A549 (cell line): ENCODE results near the gene WDR70. TPM values are rescaled to one million over a fixed set of nuclear protein-coding genes. Genes with fewer than 3 reads are reported as not detected.

Experiments
- ATAC-seq, 2 experiments: fragments of 200-7000 bp in 1 of 2; fragments of >200 bp in 1 of 2; cut with Nextera tagmentation in 1 of 2; cut with Tn5 transposase in 1 of 2; 3 replicates each; pipeline versions ENCODE4 v1.8.0 to v1.9.1; 2018 to 2020; ENCODE audit warnings: mild to moderate bottlenecking in 1 of 2, moderate library complexity in 1 of 2
- CTCF ChIA-PET: fragments of 300-600 bp; sonication (Branson Sonifier 250); formaldehyde crosslinking; extraction: SDS; loops from one replicate; lab custom pipeline; 2021; ENCODE audit warnings: antibody characterized with exemption, inconsistent platforms; lab: Yijun Ruan, JAX
- POLR2A ChIA-PET: fragments of 350-600 bp; formaldehyde crosslinking; extraction: SDS; loops from one replicate; lab custom pipeline; 2021; ENCODE audit warnings: antibody characterized with exemption, inconsistent platforms; lab: Yijun Ruan, JAX
- DNase-seq, 2 experiments: peaks; one replicate each; pipeline versions ENCODE4 v3.0.0 to v3.0.0-alpha.2; 2011 to 2016; ENCODE audit warnings: low read depth in 1 of 2, low spot score in 1 of 2
- FAIRE-seq: peaks from 2 replicates; lab custom pipeline; 2011; peaks lifted over from hg19 to GRCh38; lab: Jason Lieb, UNC
- H3K27ac ChIP-seq, 2 experiments: fragments of >200 bp; sonication (Bioruptor Twin); formaldehyde crosslinking; 3 replicates each; pipeline ENCODE4 v1.5.1; 2016 to 2017
- H3K4me1 ChIP-seq: fragments of >200 bp; sonication (Bioruptor Twin); formaldehyde crosslinking; 3 replicates; pipeline ENCODE4 v1.6.1; 2016
- H3K4me2 ChIP-seq: fragments of >200 bp; sonication (Bioruptor Twin); formaldehyde crosslinking; 3 replicates; pipeline ENCODE4 v1.6.1; 2016
- H3K4me3 ChIP-seq: fragments of >200 bp; sonication (Bioruptor Twin); formaldehyde crosslinking; 3 replicates; pipeline ENCODE4 v1.5.1; 2016
- H3K9me3 ChIP-seq: fragments of >200 bp; sonication (Bioruptor Twin); formaldehyde crosslinking; 3 replicates; pipeline ENCODE4 v1.6.1; 2016
- ATOH8 ChIP-seq: fragments of 250-450 bp; sonication (Bioruptor Pico); IDR thresholded peaks from 2 replicates; pipeline ENCODE4 v1.5.0; 2020; ENCODE audit warnings: low read depth, mild to moderate bottlenecking, moderate library complexity
- BHLHE40 ChIP-seq: IDR thresholded peaks from 2 replicates; pipeline ENCODE4 v1.6.1; 2012; ENCODE audit warnings: low read depth, low read length, inconsistent platforms
- CEBPB ChIP-seq, 2 experiments: fragments of >200 bp in 1 of 2; sonication (Bioruptor Twin) in 1 of 2; formaldehyde crosslinking in 1 of 2; IDR thresholded peaks; 2 replicates each; pipeline ENCODE4 v1.6.1; 2012 to 2016
- CHD2 ChIP-seq: fragments of 150-350 bp; IDR thresholded peaks from 2 replicates; pipeline ENCODE4 v1.6.1; 2014; ENCODE audit warnings: low read length; ENCODE audit not compliant: partially characterized antibody
- CHD4 ChIP-seq: fragments of 200-600 bp; sonication (generic); IDR thresholded peaks from 2 replicates; pipeline ENCODE4 v1.6.1; 2016; ENCODE audit warnings: antibody characterized with exemption, mild to moderate bottlenecking, borderline replicate concordance
- E2F6 ChIP-seq: IDR thresholded peaks from 2 replicates; pipeline ENCODE4 v1.6.1; 2012; ENCODE audit warnings: low read depth, borderline replicate concordance
- EP300 ChIP-seq, 2 experiments: fragments of >200 bp; sonication (Bioruptor Twin); formaldehyde crosslinking; IDR thresholded peaks; 2 replicates in 1 of 2; 3 replicates in 1 of 2; pipeline ENCODE4 v1.6.1; 2016 to 2017
- ESRRA ChIP-seq: fragments of 150-350 bp; IDR thresholded peaks from 2 replicates; pipeline ENCODE4 v1.6.1; 2014; ENCODE audit warnings: mild to moderate bottlenecking, low read length, borderline replicate concordance
- FOSB ChIP-seq: fragments of 250-450 bp; sonication (Bioruptor Pico); IDR thresholded peaks from 2 replicates; pipeline ENCODE4 v1.5.0; 2020; ENCODE audit warnings: mild to moderate bottlenecking, moderate library complexity
- HOXA7 ChIP-seq: fragments of 250-450 bp; sonication (Bioruptor Pico); IDR thresholded peaks from 2 replicates; pipeline ENCODE4 v1.5.0; 2020; ENCODE audit warnings: mild to moderate bottlenecking, moderate library complexity
- HOXB13 ChIP-seq: fragments of 250-450 bp; sonication (Bioruptor Pico); IDR thresholded peaks from 2 replicates; pipeline ENCODE4 v1.5.0; 2020; ENCODE audit warnings: low read depth, mild to moderate bottlenecking, moderate library complexity
- HOXB5 ChIP-seq: fragments of 250-450 bp; sonication (Bioruptor Pico); IDR thresholded peaks from 2 replicates; pipeline ENCODE4 v1.5.0; 2020; ENCODE audit warnings: mild to moderate bottlenecking, moderate library complexity
- JUN ChIP-seq, 2 experiments: fragments of >200 bp; sonication (Bioruptor Twin); formaldehyde crosslinking; IDR thresholded peaks; 2 replicates in 1 of 2; 3 replicates in 1 of 2; pipeline ENCODE4 v1.6.1; 2016 to 2017
- MAFK ChIP-seq: fragments of 450-650 bp; IDR thresholded peaks from 2 replicates; pipeline ENCODE4 v1.6.1; 2014; ENCODE audit not compliant: partially characterized antibody
- MAZ ChIP-seq: fragments of 150-350 bp; IDR thresholded peaks from 2 replicates; pipeline ENCODE4 v1.6.1; 2014; ENCODE audit warnings: antibody characterized with exemption, low read depth, low read length, borderline replicate concordance
- MYC ChIP-seq: IDR thresholded peaks from 2 replicates; pipeline ENCODE4 v1.6.1; 2012; ENCODE audit warnings: mild to moderate bottlenecking, inconsistent platforms, low read length, improper control_type of control experiment, borderline replicate concordance
- NFE2L2 ChIP-seq: fragments of 150-350 bp; conservative IDR thresholded peaks from 2 replicates; pipeline ENCODE4 v1.6.1; 2014; ENCODE audit warnings: low read length
- NR3C1 ChIP-seq: fragments of >200 bp; sonication (Bioruptor Twin); formaldehyde crosslinking; IDR thresholded peaks from 3 replicates; pipeline ENCODE4 v1.6.1; 2017
- PBX3 ChIP-seq: IDR thresholded peaks from 2 replicates; pipeline ENCODE4 v1.6.1; 2012
- PHF8 ChIP-seq: fragments of 200-600 bp; sonication (generic); IDR thresholded peaks from 2 replicates; pipeline ENCODE4 v1.6.1; 2016; ENCODE audit warnings: low read depth, mild to moderate bottlenecking, antibody characterized with exemption, moderate library complexity, borderline replicate concordance
- RAD21 ChIP-seq, 2 experiments: fragments of >200 bp in 1 of 2; sonication (Bioruptor Twin) in 1 of 2; formaldehyde crosslinking in 1 of 2; IDR thresholded peaks in 1 of 2; conservative IDR thresholded peaks in 1 of 2; 2 replicates in 1 of 2; 3 replicates in 1 of 2; pipeline ENCODE4 v1.6.1; 2012 to 2018; ENCODE audit warnings: inconsistent platforms in 1 of 2
- RARB ChIP-seq: fragments of 250-450 bp; sonication (Bioruptor Pico); IDR thresholded peaks from 2 replicates; pipeline ENCODE4 v1.8.0; 2021; ENCODE audit warnings: mild to moderate bottlenecking, moderate library complexity
- RCOR1 ChIP-seq: fragments of 150-350 bp; IDR thresholded peaks from 2 replicates; pipeline ENCODE4 v1.6.1; 2014; ENCODE audit warnings: antibody characterized with exemption, low read length, low read depth
- RNF2 ChIP-seq: fragments of 200-600 bp; sonication (generic); IDR thresholded peaks from 2 replicates; pipeline ENCODE4 v1.6.1; 2016; ENCODE audit warnings: low read depth, mild to moderate bottlenecking, antibody characterized with exemption, moderate library complexity, borderline replicate concordance
- TFCP2L1 ChIP-seq: fragments of 250-450 bp; sonication (Bioruptor Pico); IDR thresholded peaks from 2 replicates; pipeline ENCODE4 v1.5.0; 2021; ENCODE audit warnings: mild to moderate bottlenecking
- TP53 ChIP-seq: fragments of 250-450 bp; sonication (Bioruptor Pico); IDR thresholded peaks from 2 replicates; pipeline ENCODE4 v1.5.0; 2021; ENCODE audit warnings: mild to moderate bottlenecking, moderate library complexity
- USF2 ChIP-seq: fragments of 450-650 bp; IDR thresholded peaks from 2 replicates; pipeline ENCODE4 v1.6.1; 2014; ENCODE audit warnings: antibody characterized with exemption
- ZC3H11A ChIP-seq: fragments of 450-650 bp; IDR thresholded peaks from 2 replicates; pipeline ENCODE4 v1.6.1; 2014; ENCODE audit warnings: antibody characterized with exemption, mild to moderate bottlenecking
- ZNF302 ChIP-seq: fragments of 250-450 bp; sonication (Bioruptor Pico); IDR thresholded peaks from 2 replicates; pipeline ENCODE4 v1.9.0; 2021; ENCODE audit warnings: inconsistent platforms, mild to moderate bottlenecking, moderate library complexity
- WGBS: methylation state at CpG from one replicate; pipeline ENCODE4 v1.1.6; 2017; ENCODE audit errors: missing lambda C conversion rate; 5-methylcytosine and 5-hydroxymethylcytosine counted together
- polyA plus RNA-seq, 4 experiments: library from polyadenylated mRNA; depleted of rRNA in 3 of 4; stranded (reverse); fragments of >200 nt; fragmentation: RNase III in 1 of 4; extraction: RNeasy Plus Mini Kit Qiagen cat#74134 plus additional on column Dnase treatment in 1 of 4; gene quantifications; 2 replicates in 3 of 4; 3 replicates in 1 of 4; pipeline ENCODE4 v1.2.3, GENCODE V29; 2011 to 2017

Gene WDR70
- polyA plus RNA-seq, 2 of the 4 experiments (the other 2 are of a cell fraction): 13.8 to 28.8 TPM

GRCh38 chr5:37724395-37725125 lies 345.4 kb downstream of the WDR70 start:
- TF ChIP-seq RNF2: no peak
- no peak for TF ChIP-seq BHLHE40
- no peak for TF ChIP-seq NR3C1
- no peak for TF ChIP-seq ATOH8
- TF ChIP-seq PHF8: no peak
- TF ChIP-seq CHD4: no peak
- no peak for TF ChIP-seq E2F6
- TF ChIP-seq JUN (IDR thresholded peaks at IDR 0.05): no peak
- TF ChIP-seq HOXB13 (CRISPR knock-in tag): no peak
- no peak for TF ChIP-seq EP300 (IDR thresholded peaks at IDR 0.05)
- TF ChIP-seq RAD21 (conservative IDR thresholded peaks at IDR 0.05 in 1 of 2, IDR thresholded peaks at IDR 0.05 in 1 of 2): no peak
- TF ChIP-seq MAZ: no peak
- TF ChIP-seq TP53 (CRISPR knock-in tag): no peak
- TF ChIP-seq TFCP2L1 (CRISPR knock-in tag): no peak
- TF ChIP-seq ZNF302 (CRISPR knock-in tag): no peak
- TF ChIP-seq USF2: no peak
- TF ChIP-seq PBX3: no peak
- no peak for TF ChIP-seq CEBPB (IDR thresholded peaks at IDR 0.05)
- no peak for TF ChIP-seq FOSB (CRISPR knock-in tag)
- DNase-seq (no peak), FAIRE-seq (no peak), ATAC-seq (no peak)
- H3K4me3 ChIP-seq: no peak overlapping the region
- H3K9me3 ChIP-seq: no peaks in the 10 kb centered on the region
- ChIA-PET CTCF (no interaction called here), POLR2A (no interaction called here)
- no peak overlapping the region for H3K27ac ChIP-seq
- H3K4me2 ChIP-seq: no peak overlapping the region
- 90% methylated on average over 8 of the region's 8 CpGs for WGBS
- peaks cover 18% of the 10 kb centered on the region; the same call in 2 of the 3 replicates for H3K4me1 ChIP-seq

- ChIA-PET POLR2A (no interaction called here), CTCF (no interaction called here)
- H3K4me1 ChIP-seq: peaks cover 18% of the 10 kb centered on the region; the same call in 2 of the 3 replicates
- no peak overlapping the region for H3K4me2 ChIP-seq
- ATAC-seq: no peak
- WGBS: 79% methylated on average over 2 of the region's 2 CpGs
- H3K4me3 ChIP-seq: no peak overlapping the region
- H3K27ac ChIP-seq: no peak overlapping the region
- H3K9me3 ChIP-seq: no peaks in the 10 kb centered on the region
- no peak for TF ChIP-seq CHD2
- no peak for TF ChIP-seq ATOH8
- TF ChIP-seq RARB (CRISPR knock-in tag): no peak
- TF ChIP-seq NFE2L2: no peak
- no peak for TF ChIP-seq HOXA7 (CRISPR knock-in tag)
- no peak for TF ChIP-seq HOXB5
- TF ChIP-seq MYC: no peak
- no peak for TF ChIP-seq JUN (IDR thresholded peaks at IDR 0.05)
- TF ChIP-seq EP300 (IDR thresholded peaks at IDR 0.05): no peak
- no peak for TF ChIP-seq MAFK
- TF ChIP-seq RCOR1: no peak
- no peak for TF ChIP-seq NR3C1
- TF ChIP-seq CEBPB (IDR thresholded peaks at IDR 0.05): no peak
- no peak for TF ChIP-seq ESRRA
- no peak for TF ChIP-seq PHF8
- no peak for TF ChIP-seq ZC3H11A
- TF ChIP-seq, all 56 proteins: peak for 0
- FAIRE-seq (no peak), DNase-seq (no peak)
Measured at GRCh38 chr5:37725185-37725584, 346.1 kb downstream of the WDR70 start.
